ENCODE measurements around the gene ERMP1. TPM values are rescaled to one million over a fixed set of nuclear protein-coding genes. Genes with fewer than 3 reads are reported as not detected.

Gene ERMP1
- total and polyA plus RNA-seq, 10 of the 15 experiments (the other 5 are each of a cell fraction or from before 2014, with no cell fraction given): 2.4 to 42.1 (median 8.1) TPM

DNA sequence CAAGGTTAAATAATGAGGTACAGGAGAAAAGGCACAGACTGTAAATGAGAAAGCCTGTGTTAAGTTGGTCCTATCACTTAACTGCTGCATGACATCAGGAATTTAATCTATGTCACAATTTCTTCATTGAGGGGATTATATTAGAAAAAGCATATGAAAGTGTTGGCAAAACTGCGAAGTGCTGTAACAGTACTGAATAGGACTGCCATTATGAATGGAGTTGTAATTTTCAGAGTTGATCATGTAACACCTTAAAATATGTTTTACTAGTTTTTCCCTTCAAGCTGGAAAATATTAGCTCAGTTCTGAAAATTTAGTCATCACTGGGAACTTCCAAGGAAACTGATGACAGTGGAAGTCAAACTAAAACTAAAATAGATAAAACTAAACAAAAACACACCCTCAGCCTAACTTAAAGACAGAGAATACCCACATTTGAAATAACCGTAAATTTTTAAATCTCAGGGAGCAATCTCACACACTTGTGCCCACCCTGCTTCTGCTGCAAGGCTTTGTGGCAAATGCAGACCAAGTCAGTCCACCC lies 45.1 kb downstream of the ERMP1 start:
- no peaks in the 10 kb centered on the region for H3K9me3 ChIP-seq (replicated peaks; ENCODE audit: control insufficient read depth, insufficient read depth, low read length)
- BruUV-seq (replicated peaks): no TSS peak
- no peaks in the 10 kb centered on the region for H3K4me1 ChIP-seq (ENCODE audit: control insufficient read depth, insufficient read depth, low read length)
- DNase-seq (ENCODE audit: low read depth, low spot score) (no peak), FAIRE-seq (no peak), ATAC-seq (no peak)
- CTCF ChIA-PET: interaction anchor here (1.4 kb wide), 1 partner anchor 111 kb away, joined by 3 read pairs; no protein-coding TSS in a partner anchor
- no peak overlapping the region for H3K27ac ChIP-seq (ENCODE audit: control insufficient read depth, insufficient read depth)
- in situ Hi-C loops (cut with MboI) (no loop called here), intact Hi-C loops (cut with micrococcal nuclease; ENCODE audit: unreplicated experiment) (no loop called here)
- RAD21 ChIA-PET (ENCODE audit: unreplicated experiment): interaction anchor here (0.6 kb wide), 1 partner anchor 67 kb away, joined by 3 read pairs; no protein-coding TSS in a partner anchor
- no peaks in the 10 kb centered on the region for H3K27me3 ChIP-seq (replicated peaks in 1 of 2; ENCODE audit: control insufficient read depth in 2 of 2, insufficient read depth in 2 of 2, low read length in 1 of 2)
- SMC1A ChIA-PET (ENCODE audit: uncharacterized antibody, unreplicated experiment): interaction anchor here (1.4 to 1.5 kb wide), 2 partner anchors 11 to 98 kb away, joined by 3 to 4 read pairs; no protein-coding TSS in a partner anchor
- TF ChIP-seq ZNF622 (IDR thresholded peaks at IDR 0.05) (no peak), DPF2 (IDR thresholded peaks at IDR 0.05) (no peak), CBX5 (IDR thresholded peaks at IDR 0.05; ENCODE audit: low read depth) (no peak), BACH1 (IDR thresholded peaks at IDR 0.05; ENCODE audit: borderline replicate concordance) (no peak), EZH2 (IDR thresholded peaks at IDR 0.05; ENCODE audit: borderline replicate concordance, control insufficient read depth, low read depth, low read length) (no peak), PAX5 (IDR thresholded peaks at IDR 0.05; ENCODE audit: borderline replicate concordance, low read depth, low read length) (no peak), NRF1 (conservative IDR thresholded peaks at IDR 0.05; ENCODE audit: low read depth, low read length) (no peak), TARDBP (IDR thresholded peaks at IDR 0.05; ENCODE audit: borderline replicate concordance) (no peak), HDAC2 (IDR thresholded peaks at IDR 0.05) (no peak), NFYA (IDR thresholded peaks at IDR 0.05; ENCODE audit: borderline replicate concordance, low read depth, low read length) (no peak), JUNB (IDR thresholded peaks at IDR 0.05) (no peak), FOXM1 (IDR thresholded peaks at IDR 0.05; ENCODE audit: low read depth, low read length) (no peak), SPI1 (IDR thresholded peaks at IDR 0.05; ENCODE audit: borderline replicate concordance, insufficient read depth, low read depth, low read length) (no peak), CHD4 (IDR thresholded peaks at IDR 0.05) (no peak), KAT2A (conservative IDR thresholded peaks at IDR 0.05; ENCODE audit: control insufficient read depth, low read depth, low read length) (no peak)
- TF ChIP-seq, protein P1, sequence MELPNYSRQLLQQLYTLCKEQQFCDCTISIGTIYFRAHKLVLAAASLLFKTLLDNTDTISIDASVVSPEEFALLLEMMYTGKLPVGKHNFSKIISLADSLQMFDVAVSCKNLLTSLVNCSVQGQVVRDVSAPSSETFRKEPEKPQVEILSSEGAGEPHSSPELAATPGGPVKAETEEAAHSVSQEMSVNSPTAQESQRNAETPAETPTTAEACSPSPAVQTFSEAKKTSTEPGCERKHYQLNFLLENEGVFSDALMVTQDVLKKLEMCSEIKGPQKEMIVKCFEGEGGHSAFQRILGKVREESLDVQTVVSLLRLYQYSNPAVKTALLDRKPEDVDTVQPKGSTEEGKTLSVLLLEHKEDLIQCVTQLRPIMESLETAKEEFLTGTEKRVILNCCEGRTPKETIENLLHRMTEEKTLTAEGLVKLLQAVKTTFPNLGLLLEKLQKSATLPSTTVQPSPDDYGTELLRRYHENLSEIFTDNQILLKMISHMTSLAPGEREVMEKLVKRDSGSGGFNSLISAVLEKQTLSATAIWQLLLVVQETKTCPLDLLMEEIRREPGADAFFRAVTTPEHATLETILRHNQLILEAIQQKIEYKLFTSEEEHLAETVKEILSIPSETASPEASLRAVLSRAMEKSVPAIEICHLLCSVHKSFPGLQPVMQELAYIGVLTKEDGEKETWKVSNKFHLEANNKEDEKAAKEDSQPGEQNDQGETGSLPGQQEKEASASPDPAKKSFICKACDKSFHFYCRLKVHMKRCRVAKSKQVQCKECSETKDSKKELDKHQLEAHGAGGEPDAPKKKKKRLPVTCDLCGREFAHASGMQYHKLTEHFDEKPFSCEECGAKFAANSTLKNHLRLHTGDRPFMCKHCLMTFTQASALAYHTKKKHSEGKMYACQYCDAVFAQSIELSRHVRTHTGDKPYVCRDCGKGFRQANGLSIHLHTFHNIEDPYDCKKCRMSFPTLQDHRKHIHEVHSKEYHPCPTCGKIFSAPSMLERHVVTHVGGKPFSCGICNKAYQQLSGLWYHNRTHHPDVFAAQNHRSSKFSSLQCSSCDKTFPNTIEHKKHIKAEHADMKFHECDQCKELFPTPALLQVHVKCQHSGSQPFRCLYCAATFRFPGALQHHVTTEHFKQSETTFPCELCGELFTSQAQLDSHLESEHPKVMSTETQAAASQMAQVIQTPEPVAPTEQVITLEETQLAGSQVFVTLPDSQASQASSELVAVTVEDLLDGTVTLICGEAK (IDR thresholded peaks at IDR 0.05; ENCODE audit: borderline replicate concordance): no peak
- TF ChIP-seq, protein P2, sequence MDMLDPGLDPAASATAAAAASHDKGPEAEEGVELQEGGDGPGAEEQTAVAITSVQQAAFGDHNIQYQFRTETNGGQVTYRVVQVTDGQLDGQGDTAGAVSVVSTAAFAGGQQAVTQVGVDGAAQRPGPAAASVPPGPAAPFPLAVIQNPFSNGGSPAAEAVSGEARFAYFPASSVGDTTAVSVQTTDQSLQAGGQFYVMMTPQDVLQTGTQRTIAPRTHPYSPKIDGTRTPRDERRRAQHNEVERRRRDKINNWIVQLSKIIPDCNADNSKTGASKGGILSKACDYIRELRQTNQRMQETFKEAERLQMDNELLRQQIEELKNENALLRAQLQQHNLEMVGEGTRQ (IDR thresholded peaks at IDR 0.05; ENCODE audit: borderline replicate concordance, low read depth, low read length): no peak
- POLR2A ChIA-PET: no interaction called here
- no peaks in the 10 kb centered on the region for H4K20me1 ChIP-seq (ENCODE audit: control insufficient read depth, insufficient read depth)
- no peak overlapping the region for H3K4me3 ChIP-seq
- no peak overlapping the region for H3K9ac ChIP-seq (ENCODE audit: control insufficient read depth, insufficient read depth, low read length)
- H3K36me3 ChIP-seq (ENCODE audit: control insufficient read depth in 2 of 2, insufficient read depth in 2 of 2, low read length in 1 of 2): peaks cover 15 to 21% of the 10 kb centered on the region in 2 experiments
- H3K4me2 ChIP-seq (ENCODE audit: control insufficient read depth, insufficient read depth): no peak overlapping the region
- 94% methylated on average over 2 of the region's 2 CpGs for WGBS (ENCODE audit: insufficient coverage, insufficient replicate concordance, low lambda C conversion rate, missing lambda C conversion rate)
- H3K79me2 ChIP-seq (ENCODE audit: control insufficient read depth, insufficient read depth, low read length): no peaks in the 10 kb centered on the region
- H2AFZ ChIP-seq (ENCODE audit: control insufficient read depth, low read depth, low read length): no peak overlapping the region

All from GM12878 (cell line).